Gastroesophageal sphincter (tissue), 3 donors: Measurements from ENCODE around the gene NAGS.

Experiments used
- CTCF ChIP-seq, 4 experiments: fragments of 200-600 bp in 2 of 4; fragments of 450-650 bp in 2 of 4; sonication (generic) in 1 of 4; IDR thresholded peaks; one replicate each; pipeline ENCODE4 v1.5.1; 2017 to 2019; ENCODE audit warnings: antibody characterized with exemption in 4 of 4, mild to moderate bottlenecking in 2 of 4, moderate library complexity in 2 of 4
- EP300 ChIP-seq: sonication (generic); formaldehyde crosslinking; IDR thresholded peaks from one replicate; pipeline ENCODE4 v1.6.1; 2017; ENCODE audit warnings: antibody characterized with exemption, mild to moderate bottlenecking
- POLR2A ChIP-seq, 2 donors: fragments of 450-650 bp; IDR thresholded peaks; one replicate each; pipeline ENCODE4 v1.6.1; 2017; ENCODE audit warnings: antibody characterized with exemption in 2 of 2, mild to moderate bottlenecking in 2 of 2, moderate library complexity in 1 of 2
- POLR2AphosphoS5 ChIP-seq: sonication (generic); formaldehyde crosslinking; IDR thresholded peaks from one replicate; pipeline ENCODE4 v1.6.1; 2017; ENCODE audit warnings: antibody characterized with exemption

- no peak for TF ChIP-seq CTCF (IDR thresholded peaks at IDR 0.05)
- no peak for TF ChIP-seq EP300
- TF ChIP-seq POLR2A (IDR thresholded peaks at IDR 0.05): no peak
- TF ChIP-seq POLR2AphosphoS5: no peak
These were observed 20.7 kb upstream of the NAGS start for GRCh38 chr17:43983515-43984411.
